Fibroblast of lung (primary cell): ENCODE measurements around the gene MYO3B. TPM values are rescaled to one million over a fixed set of nuclear protein-coding genes. Genes with fewer than 3 reads are reported as not detected.
A peak's percentile ranks its signal among the peaks of the same experiment; 100 is the strongest.

ENCODE experiments used
- DNase-seq, 2 donors: peaks; one replicate each; pipeline versions ENCODE4 v3.0.0 to v3.0.0-alpha.2; 2010; ENCODE audit warnings: low read depth in 2 of 2
- H2AFZ ChIP-seq: 2 replicates; pipeline ENCODE4 v1.5.1; 2012; ENCODE audit warnings: low read length, control low read depth, inconsistent platforms
- H3K27ac ChIP-seq: 2 replicates; pipeline ENCODE4 v1.5.1; 2011; ENCODE audit warnings: low read length, control low read depth; ENCODE audit not compliant: insufficient read depth
- H3K27me3 ChIP-seq: 2 replicates; pipeline ENCODE4 v1.5.1; 2011; ENCODE audit warnings: mild to moderate bottlenecking, low read length; ENCODE audit not compliant: control insufficient read depth, insufficient read depth
- H3K36me3 ChIP-seq: 2 replicates; pipeline ENCODE4 v1.5.1; 2011; ENCODE audit warnings: low read length; ENCODE audit not compliant: control insufficient read depth, insufficient read depth
- H3K4me1 ChIP-seq: 2 replicates; pipeline ENCODE4 v1.5.1; 2011; ENCODE audit warnings: low read length; ENCODE audit not compliant: control insufficient read depth, insufficient read depth; ENCODE audit errors: extremely low read depth
- H3K4me2 ChIP-seq: 2 replicates; pipeline ENCODE4 v1.5.1; 2011; ENCODE audit warnings: low read length, control low read depth; ENCODE audit not compliant: insufficient read depth; ENCODE audit errors: extremely low read depth
- H3K4me3 ChIP-seq, 4 experiments: fragments of 200-600 bp in 1 of 4; sonication (generic) in 1 of 4; replicated peaks in 1 of 4; 2 replicates each; pipeline ENCODE4 v1.5.1; 2011 to 2016; ENCODE audit warnings: low read length in 4 of 4, low read depth in 3 of 4, mild to moderate bottlenecking in 3 of 4, control low read depth in 2 of 4, inconsistent platforms in 1 of 4, mixed read lengths in 1 of 4; ENCODE audit not compliant: insufficient read depth in 1 of 4; ENCODE audit errors: control extremely low read depth in 1 of 4
- H3K79me2 ChIP-seq: 2 replicates; pipeline ENCODE4 v1.5.1; 2012; ENCODE audit warnings: mild to moderate bottlenecking, low read length, inconsistent platforms; ENCODE audit not compliant: control insufficient read depth, insufficient read depth
- H3K9ac ChIP-seq: 2 replicates; pipeline ENCODE4 v1.5.1; 2011; ENCODE audit warnings: mild to moderate bottlenecking, low read length, control low read depth; ENCODE audit not compliant: insufficient read depth
- H3K9me3 ChIP-seq: 2 replicates; pipeline ENCODE4 v1.5.1; 2012; ENCODE audit warnings: low read depth, low read length; ENCODE audit not compliant: control insufficient read depth, insufficient read depth
- H4K20me1 ChIP-seq: 2 replicates; pipeline ENCODE4 v1.5.1; 2011; ENCODE audit warnings: low read length; ENCODE audit not compliant: control insufficient read depth, insufficient read depth; ENCODE audit errors: extremely low read depth
- EZH2 ChIP-seq: IDR thresholded peaks from 2 replicates; pipeline ENCODE4 v1.5.1; 2012; ENCODE audit warnings: low read length, control low read depth, mild to moderate bottlenecking; ENCODE audit errors: missing control alignments
- polyA plus RNA-seq, 2 donors: library from polyadenylated mRNA; depleted of rRNA in 1 of 2; stranded (reverse) in 1 of 2; unstranded in 1 of 2; fragments of >200 nt; gene quantifications; 2 replicates each; pipeline ENCODE4 v1.2.1, GENCODE V29; 2011 to 2012; ENCODE audit warnings: missing spikeins in 1 of 2
- total RNA-seq: library from RNA; depleted of rRNA; stranded (reverse); fragments of >200 nt; gene quantifications from 2 replicates; pipeline ENCODE4 v1.2.1, GENCODE V29; 2014
- TF ChIP-seq, protein P1 (sequence below), 2 donors: IDR thresholded peaks in 1 of 2; conservative IDR thresholded peaks in 1 of 2; 1 replicate in 1 of 2; 2 replicates in 1 of 2; pipeline ENCODE4 v1.5.1; 2011 to 2012; ENCODE audit warnings: low read length in 2 of 2, control low read depth in 1 of 2, inconsistent platforms in 1 of 2, low read depth in 1 of 2, mild to moderate bottlenecking in 1 of 2

Gene MYO3B
- total and polyA plus RNA-seq, 2 donors (not counting 1 experiment from before 2014, with no cell fraction given): 0.06 to 0.50 TPM

DNA sequence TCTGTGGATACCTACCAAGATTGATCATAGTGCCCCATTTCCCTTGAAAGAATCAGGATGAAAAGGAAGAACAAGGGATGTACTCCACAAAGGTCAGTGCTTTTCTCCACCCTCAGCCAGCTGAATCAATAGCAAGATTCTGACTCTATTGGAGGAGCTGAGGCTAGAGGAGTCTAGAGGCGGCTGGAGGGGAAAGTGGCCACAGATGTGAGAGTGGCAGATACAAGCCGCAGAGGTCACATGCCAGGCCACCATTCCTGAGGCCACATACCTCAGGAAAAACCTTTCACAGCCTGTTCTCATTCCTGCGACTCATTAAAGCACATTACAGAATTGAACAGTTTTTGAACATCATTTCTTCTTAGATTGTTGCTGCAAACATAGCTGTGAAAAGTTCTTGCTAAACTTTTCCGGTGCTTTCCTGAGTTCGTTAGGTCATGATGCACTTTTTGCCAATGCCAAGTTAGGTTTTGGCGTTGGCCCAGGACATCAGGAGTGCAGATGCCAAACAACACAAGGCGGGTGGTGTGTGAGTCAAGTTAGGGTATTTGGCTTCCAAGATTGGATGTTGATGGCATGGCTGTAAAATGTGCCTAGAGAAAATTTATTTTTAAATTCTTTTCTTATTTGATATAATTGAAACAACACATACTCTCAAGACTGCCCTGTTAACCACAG lies 376.5 kb downstream of the MYO3B start:
- H3K4me3 ChIP-seq: no peak overlapping the region
- no peaks in the 10 kb centered on the region for H3K9me3 ChIP-seq
- H3K79me2 ChIP-seq: no peaks in the 10 kb centered on the region
- H3K4me1 ChIP-seq: no peaks in the 10 kb centered on the region
- no peaks in the 10 kb centered on the region for H3K36me3 ChIP-seq
- no peaks in the 10 kb centered on the region for H3K27me3 ChIP-seq
- H3K9ac ChIP-seq: no peak overlapping the region
- peak; percentile 54 to 56 for DNase-seq
- H2AFZ ChIP-seq: no peak overlapping the region
- H3K27ac ChIP-seq: no peak overlapping the region
- no peak overlapping the region for H3K4me2 ChIP-seq
- no peak for TF ChIP-seq EZH2
- TF ChIP-seq, protein P1, sequence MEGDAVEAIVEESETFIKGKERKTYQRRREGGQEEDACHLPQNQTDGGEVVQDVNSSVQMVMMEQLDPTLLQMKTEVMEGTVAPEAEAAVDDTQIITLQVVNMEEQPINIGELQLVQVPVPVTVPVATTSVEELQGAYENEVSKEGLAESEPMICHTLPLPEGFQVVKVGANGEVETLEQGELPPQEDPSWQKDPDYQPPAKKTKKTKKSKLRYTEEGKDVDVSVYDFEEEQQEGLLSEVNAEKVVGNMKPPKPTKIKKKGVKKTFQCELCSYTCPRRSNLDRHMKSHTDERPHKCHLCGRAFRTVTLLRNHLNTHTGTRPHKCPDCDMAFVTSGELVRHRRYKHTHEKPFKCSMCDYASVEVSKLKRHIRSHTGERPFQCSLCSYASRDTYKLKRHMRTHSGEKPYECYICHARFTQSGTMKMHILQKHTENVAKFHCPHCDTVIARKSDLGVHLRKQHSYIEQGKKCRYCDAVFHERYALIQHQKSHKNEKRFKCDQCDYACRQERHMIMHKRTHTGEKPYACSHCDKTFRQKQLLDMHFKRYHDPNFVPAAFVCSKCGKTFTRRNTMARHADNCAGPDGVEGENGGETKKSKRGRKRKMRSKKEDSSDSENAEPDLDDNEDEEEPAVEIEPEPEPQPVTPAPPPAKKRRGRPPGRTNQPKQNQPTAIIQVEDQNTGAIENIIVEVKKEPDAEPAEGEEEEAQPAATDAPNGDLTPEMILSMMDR (conservative IDR thresholded peaks at IDR 0.05 in 1 of 2, IDR thresholded peaks at IDR 0.05 in 1 of 2; ENCODE audit: low read depth in 1 of 2, low read length in 2 of 2): no peak
- no peaks in the 10 kb centered on the region for H4K20me1 ChIP-seq

DNA sequence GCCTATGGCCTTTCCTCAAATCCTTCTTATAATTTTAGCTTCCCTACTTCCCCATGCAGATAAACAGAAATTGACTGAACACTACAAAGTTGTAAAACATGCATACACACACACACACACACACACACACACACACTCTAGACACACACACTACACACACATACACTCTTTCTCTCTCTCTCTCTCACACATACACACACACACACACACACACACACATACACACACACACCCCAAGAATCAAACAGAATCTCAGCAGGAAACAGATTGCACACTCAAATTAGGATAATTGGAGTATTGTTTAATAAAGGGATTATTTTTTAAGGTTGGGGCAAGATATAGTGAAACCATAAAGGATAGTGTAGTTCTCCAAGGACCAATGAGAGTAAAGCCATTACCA lies 385.0 kb downstream of the MYO3B start:
- H3K27me3 ChIP-seq: no peaks in the 10 kb centered on the region
- H3K36me3 ChIP-seq: no peaks in the 10 kb centered on the region

DNA sequence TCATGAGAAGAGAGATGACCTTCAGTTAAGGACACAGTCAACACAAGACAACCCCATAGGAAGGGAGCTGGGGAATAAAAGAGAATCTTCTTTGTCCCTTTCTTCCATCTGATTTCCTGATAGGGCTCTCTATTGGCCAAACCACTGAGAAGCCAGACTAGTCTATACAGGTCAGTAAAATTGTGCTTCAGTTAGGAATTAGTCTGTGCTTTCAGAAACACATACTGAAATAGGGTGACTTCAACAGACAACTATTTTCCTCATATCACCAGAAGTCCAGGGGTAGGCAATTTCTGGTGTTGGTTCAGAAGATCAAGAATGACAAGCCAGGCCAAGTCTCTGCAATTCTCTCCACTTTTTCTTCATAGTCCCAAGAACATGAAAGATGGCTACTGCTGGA lies 385.5 kb downstream of the MYO3B start:
- Histone ChIP-seq H2AFZ (no peak overlapping the region), H3K9ac (no peak overlapping the region), H4K20me1 (no peaks in the 10 kb centered on the region), H3K27me3 (no peaks in the 10 kb centered on the region), H3K4me1 (no peaks in the 10 kb centered on the region), H3K79me2 (no peaks in the 10 kb centered on the region), H3K4me2 (no peak overlapping the region), H3K36me3 (no peaks in the 10 kb centered on the region), H3K9me3 (no peaks in the 10 kb centered on the region), H3K4me3 (no peak overlapping the region), H3K27ac (no peak overlapping the region)
- no peak for DNase-seq
- TF ChIP-seq, protein P1 (conservative IDR thresholded peaks at IDR 0.05 in 1 of 2, IDR thresholded peaks at IDR 0.05 in 1 of 2; ENCODE audit: low read depth in 1 of 2, low read length in 2 of 2): no peak
- TF ChIP-seq EZH2: no peak

More for the DNA sequence above, 385.0 kb downstream of the MYO3B start:
- no peak overlapping the region for H2AFZ ChIP-seq
- H3K27ac ChIP-seq: no peak overlapping the region
- DNase-seq: no peak
- TF ChIP-seq, protein P1 (conservative IDR thresholded peaks at IDR 0.05 in 1 of 2, IDR thresholded peaks at IDR 0.05 in 1 of 2; ENCODE audit: low read depth in 1 of 2, low read length in 2 of 2): no peak
- no peak for TF ChIP-seq EZH2
- H3K4me2 ChIP-seq: no peak overlapping the region
- no peak overlapping the region for H3K9ac ChIP-seq
- no peaks in the 10 kb centered on the region for H3K79me2 ChIP-seq
- no peaks in the 10 kb centered on the region for H4K20me1 ChIP-seq
- no peaks in the 10 kb centered on the region for H3K9me3 ChIP-seq
- H3K4me3 ChIP-seq: no peak overlapping the region
- no peaks in the 10 kb centered on the region for H3K4me1 ChIP-seq
